Cardiac septum (tissue), 1 donor: ENCODE data around the gene TNFRSF19. TPM values are rescaled to one million over a fixed set of nuclear protein-coding genes. Genes with fewer than 3 reads are reported as not detected.
"Not testable (repeated sequence)": the region's sequence is repeated elsewhere in the genome, so short reads cannot be mapped to it uniquely, and the experiment has no call there.

ENCODE experiments used
- DNase-seq: peaks from one replicate; pipeline ENCODE4 v3.0.0-alpha.2; 2020; ENCODE audit warnings: low spot score
- intact Hi-C: fragments of 100-400 bp; cut with DNase I; formaldehyde crosslinking; loops from one replicate; pipeline ENCODE4 v1.14.0; 2022
- total RNA-seq: library from RNA; stranded (reverse); fragmentation: NEBNext Ultra II Directional; extraction: Animal tissue kit (Norgen Biotek cat#: 25700); gene quantifications from one replicate; pipeline ENCODE4 v1.2.1, GENCODE V29; 2021
- donor health status: DM: no; HTN: no; CAD: no.

TNFRSF19 gene
- total RNA-seq, 1 donor from 2014 or later: 20.0 TPM

DNA sequence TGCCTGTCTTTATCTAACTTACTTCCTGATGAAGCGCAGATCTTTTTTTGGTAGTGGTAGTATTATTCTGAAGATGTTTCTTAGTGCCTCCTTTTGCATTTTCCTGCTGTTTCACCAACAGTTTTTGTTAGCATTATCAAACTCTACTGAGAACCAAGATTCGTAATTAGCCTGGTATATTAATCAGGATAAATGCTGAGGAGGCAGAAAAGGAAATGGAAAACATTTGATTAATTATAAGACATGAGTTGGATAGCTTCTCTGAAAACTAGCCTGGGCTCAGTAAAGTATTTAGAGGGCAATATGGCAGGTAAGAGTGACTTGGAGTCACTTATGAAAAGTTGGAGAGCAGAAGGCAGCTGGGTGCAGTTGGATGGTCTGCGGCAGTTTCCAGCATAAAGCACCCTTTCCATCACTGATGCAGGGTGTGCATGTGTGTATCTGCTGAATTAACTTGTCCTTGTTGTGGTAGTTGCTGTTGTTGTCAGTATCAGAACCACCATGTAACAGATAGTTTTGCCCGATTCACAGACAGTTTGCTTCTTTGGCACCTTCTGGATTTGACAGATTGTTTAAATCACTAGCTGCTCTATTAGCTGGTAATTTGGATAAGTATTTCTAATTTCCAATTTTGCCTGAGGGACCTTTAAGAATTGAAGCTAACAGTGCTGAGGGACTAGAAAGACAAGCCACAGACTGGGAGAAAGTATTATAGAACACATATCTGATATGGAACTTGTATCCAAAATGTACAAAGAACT lies 6.9 kb upstream of the TNFRSF19 start:
- intact Hi-C loops: no loop called here
- DNase-seq: no peak

DNA sequence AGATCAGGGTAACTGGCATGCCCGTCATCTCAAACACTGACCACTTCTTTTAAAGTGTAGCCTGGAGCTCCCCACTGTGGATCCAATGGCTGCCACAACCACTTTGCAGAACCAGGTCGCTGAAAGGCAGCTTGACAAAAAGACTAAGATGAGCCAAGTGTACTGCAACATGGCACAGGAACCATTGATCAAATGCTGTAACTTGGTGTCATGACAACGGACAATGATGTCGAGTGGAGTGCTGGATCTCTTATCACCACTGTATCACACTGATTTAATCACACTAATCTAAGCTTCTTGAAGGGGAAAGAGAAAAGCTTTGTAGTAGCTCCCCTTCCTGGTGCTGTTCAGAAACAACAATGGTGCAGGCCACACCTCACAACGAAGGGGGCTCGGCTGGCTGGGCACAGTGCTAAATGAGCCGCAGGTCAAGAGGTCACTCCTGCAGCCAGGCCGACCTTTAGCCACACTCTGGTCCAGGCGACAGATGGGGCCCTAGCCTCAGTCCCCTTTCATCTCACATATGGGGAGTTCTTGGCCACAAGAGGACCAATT lies 2.2 kb upstream of the TNFRSF19 start:
- no peak for DNase-seq
- intact Hi-C loops: loop anchor here (2.0 kb wide), 1 partner anchor 101 kb away; no protein-coding TSS in a partner anchor

DNA sequence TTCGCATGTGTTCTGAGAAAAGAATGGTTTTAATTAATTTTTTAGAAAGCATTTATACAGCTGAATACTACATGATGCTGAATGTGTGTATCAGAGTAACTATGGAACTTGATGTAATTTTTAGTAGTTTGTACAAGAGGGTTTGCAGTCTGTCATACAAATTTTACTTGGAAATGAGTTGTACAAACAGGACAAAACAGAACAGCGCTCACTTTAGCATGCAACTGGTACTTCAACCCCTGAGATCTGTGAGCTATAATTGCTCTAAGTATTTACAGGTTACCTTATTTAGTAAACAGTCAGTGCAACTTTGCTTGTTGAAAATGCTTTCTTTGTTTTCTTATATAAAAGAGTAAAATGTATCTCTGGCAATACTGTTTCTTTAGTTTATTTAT lies 706 bp downstream of the TNFRSF19 start:
- no peak for DNase-seq
- intact Hi-C loops: no loop called here

DNA sequence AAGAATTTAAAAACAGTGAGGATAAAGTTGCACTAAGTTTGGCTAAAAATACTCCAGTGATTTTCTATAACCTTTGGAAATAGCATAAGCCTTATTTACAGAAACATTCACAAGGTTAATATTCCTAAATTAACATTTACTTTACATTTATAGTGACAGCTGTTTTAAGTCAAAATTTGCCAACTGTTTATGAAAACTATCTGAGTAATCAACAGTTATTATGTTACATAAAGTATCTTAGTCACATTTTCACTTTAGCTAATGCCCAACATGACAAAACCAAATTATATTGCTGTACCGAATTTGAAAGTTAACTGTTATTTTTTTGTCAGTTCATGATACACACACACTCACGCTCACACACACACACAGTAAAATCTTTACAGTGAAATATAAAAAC lies 1.2 kb downstream of the TNFRSF19 start:
- intact Hi-C loops: no loop called here
- DNase-seq: no peak

DNA sequence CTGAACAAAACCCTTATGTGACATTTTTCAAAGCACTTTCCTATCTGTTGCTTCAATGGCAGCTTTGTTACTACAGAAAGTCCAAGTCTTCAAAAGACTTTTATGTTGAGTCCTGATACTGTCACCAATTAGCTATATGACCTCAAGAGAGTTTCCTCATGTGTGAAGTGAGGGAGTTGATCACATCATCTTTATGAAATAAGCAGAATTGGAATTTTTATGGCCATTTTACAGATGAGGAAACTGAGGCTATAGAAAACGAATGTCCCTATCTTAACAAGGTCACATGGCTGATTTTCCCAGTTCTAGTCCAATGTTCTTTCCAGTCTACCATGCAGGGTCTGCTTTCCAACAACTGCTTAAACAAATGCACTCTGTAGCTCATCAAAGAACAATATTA lies 2.6 kb downstream of the TNFRSF19 start:
- no peak for DNase-seq
- intact Hi-C loops: no loop called here

DNA sequence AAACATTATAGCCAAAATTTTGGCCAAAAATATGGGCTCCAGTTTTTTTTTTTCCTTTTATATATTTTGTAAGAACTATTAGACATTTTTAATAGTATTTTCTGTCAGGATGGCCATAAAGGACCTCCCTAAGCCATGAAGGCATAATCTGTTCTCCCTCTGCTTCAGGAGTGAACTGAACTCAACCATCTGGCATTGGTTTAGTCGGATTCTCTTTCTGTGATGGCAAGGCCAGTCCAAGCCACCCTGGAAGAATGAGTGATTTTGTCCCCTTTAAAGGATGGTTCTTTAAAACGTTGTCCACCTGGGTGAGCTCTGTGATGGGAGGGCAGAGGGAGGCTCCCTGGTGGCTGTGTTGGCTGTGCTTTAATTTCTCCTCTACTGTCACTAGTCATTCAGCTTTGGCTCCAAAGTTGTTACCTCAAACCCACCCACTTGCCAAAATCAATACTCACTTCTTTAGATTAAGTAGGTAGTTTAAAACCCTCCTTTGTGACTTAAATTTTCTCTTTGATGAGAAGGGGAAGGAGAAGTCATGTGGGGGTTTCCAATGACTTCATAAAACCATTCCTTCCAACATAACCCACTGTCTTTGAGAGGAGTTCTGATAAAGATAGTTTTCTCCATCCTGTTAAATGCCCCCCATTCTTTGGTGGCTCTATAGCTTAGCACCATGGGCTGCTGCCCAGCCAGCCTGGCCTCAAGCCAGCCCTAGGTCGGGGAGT lies 4.4 kb downstream of the TNFRSF19 start:
- intact Hi-C loops: no loop called here
- no peak for DNase-seq

DNA sequence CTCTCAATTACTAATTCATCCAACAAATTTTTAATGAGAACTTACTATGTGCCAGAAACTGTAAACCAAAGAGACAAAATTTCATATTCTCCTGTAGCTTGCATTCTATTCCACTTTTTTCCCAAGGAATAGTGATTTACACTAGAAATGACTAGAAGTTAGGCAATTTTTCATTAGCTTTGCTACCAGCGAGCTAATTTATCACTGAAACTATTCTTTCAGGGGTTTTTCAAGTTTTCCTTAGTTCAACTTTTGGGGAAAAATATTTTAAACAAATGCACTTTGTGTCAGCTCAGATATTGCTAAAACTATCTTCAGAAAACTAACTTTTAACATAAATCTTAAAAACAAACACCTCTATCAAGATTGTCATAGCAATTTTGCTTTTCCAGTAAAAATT lies 5.4 kb downstream of the TNFRSF19 start:
- DNase-seq: no peak
- intact Hi-C loops: no loop called here

DNA sequence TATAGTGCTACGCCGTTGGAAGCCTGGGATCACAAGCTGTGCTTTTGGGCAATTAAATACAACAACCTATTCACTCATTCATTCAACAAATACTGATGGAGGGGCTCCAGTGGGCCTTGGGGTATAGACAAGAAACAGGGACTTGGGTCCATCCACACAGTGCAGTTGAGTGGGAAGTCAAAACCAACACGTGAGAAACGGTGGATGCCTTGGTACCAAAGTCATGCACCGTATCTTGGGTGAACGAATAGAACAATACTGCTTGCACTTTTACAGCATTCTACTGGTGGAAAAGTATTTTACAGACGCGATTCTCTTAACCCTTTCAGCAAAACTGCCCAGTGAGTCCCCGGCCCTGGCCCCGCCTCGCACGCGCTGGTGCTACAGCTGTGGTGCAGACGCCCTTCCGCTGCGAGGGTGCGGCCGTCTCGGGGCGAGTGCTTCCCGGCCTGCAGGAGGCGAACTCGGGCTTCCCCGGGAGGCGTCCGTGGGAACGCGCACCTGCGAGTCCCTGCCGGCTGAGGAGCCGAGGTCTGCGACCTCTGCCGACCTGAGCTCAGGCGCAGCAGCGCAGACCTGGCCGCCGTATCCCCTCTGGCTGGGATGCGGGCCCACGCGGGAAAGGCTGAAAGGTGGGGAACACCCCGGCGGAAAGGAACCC lies 8.3 kb downstream of the TNFRSF19 start:
- intact Hi-C loops: no loop called here
- DNase-seq: peak; percentile 93

DNA sequence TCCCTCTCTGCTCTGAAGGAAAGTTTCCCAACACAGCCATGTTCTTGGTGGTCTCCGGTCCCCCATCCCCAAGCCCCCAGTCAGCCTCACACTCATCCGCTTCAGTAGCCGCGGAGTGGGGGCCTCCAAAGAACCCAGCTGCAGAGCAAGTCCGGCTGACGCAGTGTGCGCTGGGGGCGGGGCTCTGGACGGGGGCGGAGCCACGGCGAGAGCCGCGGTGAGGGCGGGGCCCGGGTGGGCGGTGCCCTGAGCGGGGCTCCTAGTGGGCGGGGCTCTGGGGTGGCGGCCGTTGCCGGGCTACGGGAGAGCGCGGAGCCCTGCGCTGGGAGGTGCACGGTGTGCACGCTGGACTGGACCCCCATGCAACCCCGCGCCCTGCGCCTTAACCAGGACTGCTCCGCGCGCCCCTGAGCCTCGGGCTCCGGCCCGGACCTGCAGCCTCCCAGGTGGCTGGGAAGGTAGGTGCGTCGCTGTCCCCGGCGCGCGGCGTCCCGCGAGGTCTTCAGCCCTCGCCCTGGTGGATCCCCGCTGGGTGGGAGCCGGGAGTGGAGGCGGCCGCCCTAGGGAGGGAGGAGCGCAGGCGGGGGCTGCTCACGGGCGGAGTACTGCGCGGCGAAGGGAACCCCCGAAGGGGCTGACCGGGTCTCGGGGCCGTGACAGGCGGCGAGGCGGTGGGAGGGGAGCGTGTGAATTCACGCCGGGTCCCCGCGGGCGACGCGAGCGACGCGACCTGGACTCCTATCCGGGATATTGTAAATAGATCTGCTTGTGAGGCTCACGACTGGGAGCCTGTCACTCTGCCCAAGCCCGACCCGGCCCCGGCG lies 9.1 kb downstream of the TNFRSF19 start:
- peak; percentile 98 for DNase-seq
- intact Hi-C loops: no loop called here

DNA sequence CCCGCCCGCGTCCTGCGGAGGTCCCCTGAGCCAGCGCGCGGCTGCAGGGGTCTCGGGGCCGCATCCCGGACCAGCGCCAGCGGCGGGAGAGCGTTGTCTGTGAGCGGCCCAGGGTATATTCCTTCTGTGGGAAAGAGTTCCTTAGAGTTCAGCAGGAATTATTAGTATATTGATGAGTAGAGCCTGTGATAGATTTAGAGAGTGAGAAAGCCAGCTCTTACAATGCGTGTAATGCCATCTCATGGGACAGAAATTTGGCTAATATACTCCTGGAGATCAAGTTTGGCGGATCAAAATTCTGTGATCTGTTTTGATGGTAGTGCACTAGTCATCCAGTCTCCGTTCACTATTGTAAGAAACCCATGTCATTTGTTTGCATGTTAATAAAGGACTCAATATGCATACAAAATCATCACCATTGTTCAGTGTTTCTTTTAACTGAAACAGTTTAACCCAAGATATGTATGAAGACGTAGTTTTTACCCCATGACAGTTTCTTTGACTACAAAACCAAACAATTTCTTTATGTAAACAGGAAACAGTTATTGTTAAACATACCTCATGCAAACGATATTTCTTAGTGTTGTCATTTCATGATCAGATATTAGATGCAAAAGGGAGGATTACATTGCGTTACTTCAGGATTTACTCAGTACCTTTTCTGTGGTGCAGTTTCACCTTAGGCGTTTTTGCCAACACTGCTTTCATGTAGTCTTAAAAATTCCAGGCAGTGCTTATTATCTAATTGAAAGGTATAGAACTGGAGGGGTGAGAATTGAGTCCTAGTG lies 9.9 kb downstream of the TNFRSF19 start:
- intact Hi-C loops: no loop called here

DNA sequence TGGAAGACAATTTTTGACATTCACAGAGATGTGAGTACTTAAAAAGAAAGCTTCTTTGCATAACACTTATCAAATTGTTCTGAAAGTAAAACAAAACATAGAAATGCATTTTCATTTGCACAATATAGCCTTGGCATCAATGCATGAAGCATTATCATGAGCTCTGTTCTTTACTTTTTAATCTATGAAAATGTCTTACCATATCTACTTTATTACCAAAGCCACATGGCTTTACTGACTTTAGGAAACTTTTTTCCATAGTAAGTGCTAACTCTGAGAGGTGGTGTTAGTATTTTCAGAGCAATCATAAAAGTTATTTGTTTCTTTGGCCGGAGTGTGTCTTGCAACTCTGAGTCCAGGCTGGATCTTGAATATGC lies 10.5 kb downstream of the TNFRSF19 start:
- no peak for DNase-seq
- intact Hi-C loops: no loop called here

More for the DNA sequence above, 9.9 kb downstream of the TNFRSF19 start:
- no peak for DNase-seq

DNA sequence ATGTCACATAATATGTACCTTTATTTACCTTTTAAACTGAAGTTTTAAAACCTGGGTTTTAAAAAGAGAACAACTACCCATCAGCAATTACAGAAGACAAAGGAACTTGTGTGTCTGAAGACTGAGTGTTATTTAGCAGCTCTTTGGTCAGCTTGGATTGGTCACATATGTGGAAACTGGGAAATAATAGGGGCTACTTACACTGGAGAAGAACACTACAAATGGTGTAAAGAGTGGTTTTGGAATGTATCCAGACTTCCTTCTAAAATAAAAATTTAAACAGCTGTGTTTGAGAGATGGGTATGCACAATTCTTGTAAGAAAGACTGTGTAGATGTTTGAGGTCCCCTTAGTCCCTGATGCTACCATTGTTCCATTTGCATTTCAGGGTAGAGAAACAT lies 13.3 kb downstream of the TNFRSF19 start:
- intact Hi-C loops: no loop called here
- DNase-seq: no peak

DNA sequence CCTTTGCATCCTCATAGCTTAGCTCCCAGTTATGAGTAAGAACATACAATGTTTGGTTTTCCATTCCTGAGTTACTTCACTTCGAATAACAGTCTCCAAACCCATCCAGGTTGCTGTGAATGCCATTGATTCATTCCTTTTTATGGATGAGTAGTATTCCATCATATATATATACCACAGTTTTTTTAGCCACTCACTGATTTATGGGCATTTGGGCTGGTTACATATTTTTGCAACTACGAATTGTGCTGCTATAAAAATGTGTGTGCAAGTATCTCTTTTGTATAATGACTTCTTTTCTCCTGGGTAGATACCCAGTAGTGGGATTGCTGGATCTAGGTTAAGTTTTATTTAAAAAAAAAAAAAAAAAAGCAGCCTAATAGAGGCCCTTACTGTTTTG lies 14.1 kb downstream of the TNFRSF19 start:
- DNase-seq: no peak
- intact Hi-C loops: no loop called here

DNA sequence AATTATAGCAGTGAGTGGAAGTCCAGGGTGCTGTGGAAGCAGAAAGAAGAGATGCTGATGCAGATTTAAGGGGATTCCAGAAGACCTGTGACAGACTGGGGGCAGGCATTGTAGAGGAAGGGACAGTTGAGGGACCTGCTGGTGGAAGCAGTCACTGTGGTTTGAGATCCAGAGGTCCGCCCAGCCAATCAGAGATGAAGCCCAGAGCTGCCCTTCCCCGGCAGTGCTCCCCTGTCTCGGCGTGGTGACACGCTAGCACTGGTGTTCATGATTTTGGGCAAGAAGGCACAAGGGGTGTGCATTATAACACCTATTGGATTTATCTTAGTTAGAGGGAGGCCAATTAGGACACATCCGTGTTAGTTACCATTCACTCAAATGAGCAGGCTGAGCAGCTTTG lies 16.1 kb downstream of the TNFRSF19 start:
- DNase-seq: no peak
- intact Hi-C loops: no loop called here

DNA sequence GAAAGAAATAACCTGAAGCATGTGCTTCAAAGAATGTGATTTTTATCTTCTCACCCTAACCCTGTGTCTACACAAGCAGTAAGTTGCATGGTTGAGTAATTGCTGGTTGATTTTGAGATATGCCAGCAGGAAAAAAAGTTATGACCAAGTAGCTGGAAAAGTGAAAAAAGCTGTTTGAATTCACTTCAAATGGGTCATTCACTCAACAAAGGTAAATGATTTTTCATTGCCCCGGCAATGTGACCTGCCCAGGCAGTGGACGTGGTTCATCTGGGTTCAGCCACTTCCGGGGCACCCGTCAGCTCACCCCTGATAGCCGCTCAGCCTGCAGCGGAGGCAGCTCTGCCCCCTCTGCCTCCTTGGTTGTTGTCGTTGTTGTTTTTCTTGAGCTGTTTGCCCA lies 18.5 kb downstream of the TNFRSF19 start:
- DNase-seq: no peak
- intact Hi-C loops: no loop called here

DNA sequence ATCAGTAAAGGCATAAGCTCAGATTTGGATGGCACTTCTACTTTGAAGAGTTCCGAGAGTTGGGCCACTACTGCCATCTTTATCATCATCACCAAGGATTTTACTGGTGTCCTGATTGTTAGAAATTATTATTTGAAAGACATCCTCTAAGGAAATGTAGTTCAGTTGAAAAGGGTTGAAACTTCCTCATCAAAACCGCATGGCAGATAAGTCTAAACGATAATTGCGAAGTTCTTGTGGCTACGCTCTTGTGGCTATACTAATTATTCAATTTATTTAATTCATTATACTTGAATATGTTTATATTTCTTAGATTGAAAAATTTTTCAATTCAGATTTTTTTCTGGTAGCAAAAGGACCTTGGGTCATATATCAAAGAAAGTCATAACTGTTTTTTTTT lies 22.4 kb downstream of the TNFRSF19 start:
- DNase-seq: no peak
- intact Hi-C loops: no loop called here

DNA sequence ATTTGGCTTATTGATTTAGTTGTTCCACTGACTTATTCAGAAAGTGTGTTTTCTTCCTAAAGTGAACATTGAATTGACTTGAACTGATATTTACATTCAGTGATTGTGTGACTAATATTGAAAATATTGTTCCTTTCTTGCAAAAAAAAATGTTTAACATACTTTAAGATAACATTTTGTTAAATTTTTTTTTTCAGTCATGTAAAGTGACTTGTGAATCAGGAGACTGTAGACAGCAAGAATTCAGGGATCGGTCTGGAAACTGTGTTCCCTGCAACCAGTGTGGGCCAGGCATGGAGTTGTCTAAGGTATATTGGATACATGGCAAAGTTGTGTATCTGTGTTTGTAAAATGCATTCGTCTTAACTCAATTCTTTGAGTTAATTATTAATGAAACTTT lies 22.9 kb downstream of the TNFRSF19 start:
- no peak for DNase-seq
- intact Hi-C loops: no loop called here

DNA sequence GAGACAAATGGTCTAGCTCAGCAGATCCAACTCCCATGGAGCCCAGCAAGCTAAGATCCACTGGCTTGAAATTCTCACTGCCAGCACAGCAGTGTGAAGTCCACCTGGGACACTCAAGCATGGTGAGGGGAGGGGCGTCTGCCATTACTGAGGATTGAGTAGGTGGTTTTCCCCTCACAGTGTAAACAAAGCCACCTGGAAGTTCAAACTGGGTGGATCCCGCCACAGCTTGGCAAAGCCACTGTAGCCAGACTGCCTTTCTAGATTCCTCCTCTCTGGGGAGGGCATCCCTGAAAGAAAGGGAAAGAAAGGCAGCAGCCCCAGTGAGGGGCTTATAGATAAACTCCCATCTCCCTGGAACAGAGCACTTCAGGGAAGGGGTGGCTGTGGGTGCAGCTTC lies 24.1 kb downstream of the TNFRSF19 start:
- DNase-seq, intact Hi-C loops: not testable (repeated sequence)

DNA sequence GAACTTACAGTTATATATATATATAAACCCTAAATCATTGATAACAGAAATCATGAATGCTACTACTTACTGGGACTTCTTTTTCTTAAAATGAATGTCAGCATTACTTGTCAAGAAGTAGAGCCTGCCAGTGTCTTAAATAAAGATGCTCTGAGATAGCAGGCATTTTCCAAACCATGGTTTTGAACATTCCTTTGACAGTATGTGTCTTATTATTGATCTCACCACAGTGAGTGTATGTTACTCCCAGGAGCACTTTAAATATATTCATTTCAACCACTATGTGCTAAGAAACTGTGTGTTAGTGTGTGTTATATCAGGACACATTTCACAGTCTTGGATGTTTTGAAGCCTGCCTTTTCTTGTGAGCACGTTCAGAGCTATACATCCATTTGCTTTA lies 28.2 kb downstream of the TNFRSF19 start:
- no peak for DNase-seq
- intact Hi-C loops: no loop called here
